ENCODE data around the gene BRCA2.

BRCA2 gene

GRCh38 chr13:32426191-32426989 is 111.1 kb downstream of the BRCA2 start:
- in situ Hi-C loops (cut with MboI; ENCODE audit: low sequenced_read_pairs), result no loop called here

- in situ Hi-C loops (cut with MboI; ENCODE audit: low sequenced_read_pairs), result no loop called here
Observed at GRCh38 chr13:32426990-32427851, 111.9 kb downstream of the BRCA2 start.

- in situ Hi-C loops (cut with MboI; ENCODE audit: low sequenced_read_pairs), result no loop called here
Observed at GRCh38 chr13:32427852-32428580, 112.7 kb downstream of the BRCA2 start, which contains the start of gene N4BP2L1. Gene N4BP2L1, minus strand, starts transcription at chr13:32428130. Its CDS starts 48 bp downstream, at chr13:32428082.

- in situ Hi-C loops (cut with MboI; ENCODE audit: low sequenced_read_pairs), result no loop called here
Observed at GRCh38 chr13:32428581-32429432, 113.5 kb downstream of the BRCA2 start.

- in situ Hi-C loops (cut with MboI; ENCODE audit: low sequenced_read_pairs), result no loop called here
Observed at GRCh38 chr13:32429433-32429909, 114.2 kb downstream of the BRCA2 start.

GRCh38 chr13:32430018-32430747 is 114.9 kb downstream of the BRCA2 start:
- in situ Hi-C loops (cut with MboI; ENCODE audit: low sequenced_read_pairs), result no loop called here

GRCh38 chr13:32431361-32431760 is 116.1 kb downstream of the BRCA2 start:
- in situ Hi-C loops (cut with MboI; ENCODE audit: low sequenced_read_pairs), result no loop called here

GRCh38 chr13:32432856-32433255 is 117.5 kb downstream of the BRCA2 start:
- in situ Hi-C loops (cut with MboI; ENCODE audit: low sequenced_read_pairs), result no loop called here

- in situ Hi-C loops (cut with MboI; ENCODE audit: low sequenced_read_pairs), result no loop called here
Observed at GRCh38 chr13:32438871-32439270, 123.6 kb downstream of the BRCA2 start.

- in situ Hi-C loops (cut with MboI; ENCODE audit: low sequenced_read_pairs), result no loop called here
Observed at GRCh38 chr13:32443111-32443510, 127.8 kb downstream of the BRCA2 start.

GRCh38 chr13:32445461-32445860 is 130.2 kb downstream of the BRCA2 start:
- in situ Hi-C loops (cut with MboI; ENCODE audit: low sequenced_read_pairs), result no loop called here

GRCh38 chr13:32446220-32446619 is 130.9 kb downstream of the BRCA2 start:
- in situ Hi-C loops (cut with MboI; ENCODE audit: low sequenced_read_pairs), result no loop called here

- in situ Hi-C loops (cut with MboI; ENCODE audit: low sequenced_read_pairs), result no loop called here
Observed at GRCh38 chr13:32446773-32447465, 131.6 kb downstream of the BRCA2 start.

- in situ Hi-C loops (cut with MboI; ENCODE audit: low sequenced_read_pairs), result no loop called here
Observed at GRCh38 chr13:32447894-32448623, 132.8 kb downstream of the BRCA2 start.

- in situ Hi-C loops (cut with MboI; ENCODE audit: low sequenced_read_pairs), result no loop called here
Observed at GRCh38 chr13:32448972-32449371, 133.7 kb downstream of the BRCA2 start.

Measured in HL-60/S4 (cell line).